Right lobe of liver (tissue), 4 donors: ENCODE results near the gene MYOF.

Source experiments
- POLR2A ChIP-seq: fragments of 450-650 bp; IDR thresholded peaks from one replicate; pipeline ENCODE4 v1.6.1; 2017; ENCODE audit warnings: antibody characterized with exemption, mild to moderate bottlenecking
- TF ChIP-seq, protein P1 (sequence below), 4 donors: fragments of 200-600 bp in 3 of 4; fragments of 450-650 bp in 1 of 4; IDR thresholded peaks; one replicate each; pipeline versions ENCODE4 v1.5.1 to v1.8.0; 2016 to 2022; ENCODE audit warnings: antibody characterized with exemption in 4 of 4, mild to moderate bottlenecking in 2 of 4
- donor health status: DM: no; HTN: no; CAD: no.
- donor health status: DM: no; HTN: no; CAD: no.
- donor health status: DM: no; HTN: yes; CAD: no.

DNA sequence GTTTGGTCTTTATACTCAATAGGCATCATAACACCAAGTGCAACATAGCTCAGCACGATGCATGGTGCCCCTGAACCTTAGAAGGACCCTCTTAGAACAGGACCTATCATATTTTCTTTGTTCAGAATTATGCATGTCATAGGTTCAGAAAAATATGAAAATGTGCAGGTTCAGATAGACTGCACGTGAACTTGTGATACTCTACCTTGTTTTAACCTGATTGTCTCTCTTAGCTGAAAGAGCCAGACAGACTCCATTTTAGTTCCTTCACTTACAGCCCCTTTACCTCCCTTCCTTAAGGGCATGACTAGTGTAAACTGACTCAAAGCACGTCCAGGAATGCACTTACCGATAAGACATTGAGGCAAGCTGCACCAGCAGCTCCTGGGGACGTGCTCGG, 35.1 kb downstream of the MYOF start:
- TF ChIP-seq, protein P1, sequence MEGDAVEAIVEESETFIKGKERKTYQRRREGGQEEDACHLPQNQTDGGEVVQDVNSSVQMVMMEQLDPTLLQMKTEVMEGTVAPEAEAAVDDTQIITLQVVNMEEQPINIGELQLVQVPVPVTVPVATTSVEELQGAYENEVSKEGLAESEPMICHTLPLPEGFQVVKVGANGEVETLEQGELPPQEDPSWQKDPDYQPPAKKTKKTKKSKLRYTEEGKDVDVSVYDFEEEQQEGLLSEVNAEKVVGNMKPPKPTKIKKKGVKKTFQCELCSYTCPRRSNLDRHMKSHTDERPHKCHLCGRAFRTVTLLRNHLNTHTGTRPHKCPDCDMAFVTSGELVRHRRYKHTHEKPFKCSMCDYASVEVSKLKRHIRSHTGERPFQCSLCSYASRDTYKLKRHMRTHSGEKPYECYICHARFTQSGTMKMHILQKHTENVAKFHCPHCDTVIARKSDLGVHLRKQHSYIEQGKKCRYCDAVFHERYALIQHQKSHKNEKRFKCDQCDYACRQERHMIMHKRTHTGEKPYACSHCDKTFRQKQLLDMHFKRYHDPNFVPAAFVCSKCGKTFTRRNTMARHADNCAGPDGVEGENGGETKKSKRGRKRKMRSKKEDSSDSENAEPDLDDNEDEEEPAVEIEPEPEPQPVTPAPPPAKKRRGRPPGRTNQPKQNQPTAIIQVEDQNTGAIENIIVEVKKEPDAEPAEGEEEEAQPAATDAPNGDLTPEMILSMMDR (IDR thresholded peaks at IDR 0.05), result no peak
- no peak for TF ChIP-seq POLR2A
